Astrocyte of the cerebellum (primary cell): ENCODE results near the gene ATF6B.
A peak's percentile ranks its signal among the peaks of the same experiment; 100 is the strongest.

Experiments used
- DNase-seq: peaks from one replicate; pipeline ENCODE4 v3.0.0-alpha.2; 2011; ENCODE audit warnings: low read depth
- H3K4me3 ChIP-seq: 2 replicates; pipeline ENCODE4 v1.5.1; 2011; ENCODE audit warnings: mild to moderate bottlenecking, low read depth, low read length, moderate library complexity
- in situ Hi-C: cut with HindIII; loops from 2 replicates; pipeline ENCODE4 v1.10.0; 2017; ENCODE audit warnings: low sequenced_read_pairs
- TF ChIP-seq, protein P1 (sequence below): IDR thresholded peaks from 2 replicates; pipeline ENCODE4 v1.5.1; 2012; ENCODE audit warnings: low read length, low read depth, moderate library complexity, mild to moderate bottlenecking; ENCODE audit errors: missing control alignments

Gene ATF6B

DNA sequence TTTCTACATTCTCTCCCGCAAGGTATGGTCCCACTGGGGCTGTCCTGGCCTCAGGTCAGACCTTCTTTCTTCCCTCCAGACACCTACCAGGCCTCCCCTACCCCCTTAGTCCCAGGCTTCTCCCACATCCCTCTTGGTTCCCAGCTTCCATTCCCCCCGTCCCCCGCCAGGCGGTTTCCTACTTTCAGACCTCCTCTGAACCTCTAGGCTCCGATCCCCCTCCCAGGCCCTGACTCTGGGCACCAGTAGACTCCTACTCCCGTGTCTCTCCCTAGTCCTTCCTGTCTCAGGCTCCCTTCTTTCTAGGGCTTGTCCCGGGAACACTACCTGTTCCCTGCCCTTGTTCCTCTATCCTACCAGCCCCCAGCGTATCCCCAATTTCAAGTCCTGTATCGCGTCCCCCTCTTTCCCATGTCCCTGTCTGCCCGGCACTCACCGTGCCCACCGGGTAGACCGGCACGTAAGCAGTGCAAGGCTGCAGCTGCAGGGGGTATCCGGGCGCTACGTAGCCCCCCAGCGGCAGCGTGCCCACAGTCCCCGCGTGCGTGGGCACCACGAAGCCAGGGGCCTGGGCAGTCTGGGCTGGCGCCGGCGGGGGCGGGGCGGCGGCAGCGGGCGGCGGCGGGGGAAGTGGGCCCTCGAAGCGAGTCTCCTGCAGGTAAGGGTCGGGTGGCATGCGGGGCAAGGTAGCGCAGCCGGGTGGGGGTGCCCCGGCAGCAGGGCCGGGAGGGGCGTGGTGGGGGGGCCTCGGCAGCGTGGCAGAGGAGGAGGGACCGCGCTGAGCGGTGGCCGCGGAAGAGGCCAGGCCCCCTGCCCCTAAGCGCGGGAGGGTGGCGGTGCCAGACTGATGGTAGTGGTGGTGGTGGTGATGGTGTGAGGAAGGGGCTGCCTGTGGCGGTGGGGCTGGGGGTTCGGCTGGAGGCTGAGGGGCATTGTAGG is 22.2 kb upstream of the ATF6B start:
- TF ChIP-seq, protein P1, sequence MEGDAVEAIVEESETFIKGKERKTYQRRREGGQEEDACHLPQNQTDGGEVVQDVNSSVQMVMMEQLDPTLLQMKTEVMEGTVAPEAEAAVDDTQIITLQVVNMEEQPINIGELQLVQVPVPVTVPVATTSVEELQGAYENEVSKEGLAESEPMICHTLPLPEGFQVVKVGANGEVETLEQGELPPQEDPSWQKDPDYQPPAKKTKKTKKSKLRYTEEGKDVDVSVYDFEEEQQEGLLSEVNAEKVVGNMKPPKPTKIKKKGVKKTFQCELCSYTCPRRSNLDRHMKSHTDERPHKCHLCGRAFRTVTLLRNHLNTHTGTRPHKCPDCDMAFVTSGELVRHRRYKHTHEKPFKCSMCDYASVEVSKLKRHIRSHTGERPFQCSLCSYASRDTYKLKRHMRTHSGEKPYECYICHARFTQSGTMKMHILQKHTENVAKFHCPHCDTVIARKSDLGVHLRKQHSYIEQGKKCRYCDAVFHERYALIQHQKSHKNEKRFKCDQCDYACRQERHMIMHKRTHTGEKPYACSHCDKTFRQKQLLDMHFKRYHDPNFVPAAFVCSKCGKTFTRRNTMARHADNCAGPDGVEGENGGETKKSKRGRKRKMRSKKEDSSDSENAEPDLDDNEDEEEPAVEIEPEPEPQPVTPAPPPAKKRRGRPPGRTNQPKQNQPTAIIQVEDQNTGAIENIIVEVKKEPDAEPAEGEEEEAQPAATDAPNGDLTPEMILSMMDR = no peak
- in situ Hi-C loops = no loop called here
- no peak overlapping the region for H3K4me3 ChIP-seq
- no peak for DNase-seq

DNA sequence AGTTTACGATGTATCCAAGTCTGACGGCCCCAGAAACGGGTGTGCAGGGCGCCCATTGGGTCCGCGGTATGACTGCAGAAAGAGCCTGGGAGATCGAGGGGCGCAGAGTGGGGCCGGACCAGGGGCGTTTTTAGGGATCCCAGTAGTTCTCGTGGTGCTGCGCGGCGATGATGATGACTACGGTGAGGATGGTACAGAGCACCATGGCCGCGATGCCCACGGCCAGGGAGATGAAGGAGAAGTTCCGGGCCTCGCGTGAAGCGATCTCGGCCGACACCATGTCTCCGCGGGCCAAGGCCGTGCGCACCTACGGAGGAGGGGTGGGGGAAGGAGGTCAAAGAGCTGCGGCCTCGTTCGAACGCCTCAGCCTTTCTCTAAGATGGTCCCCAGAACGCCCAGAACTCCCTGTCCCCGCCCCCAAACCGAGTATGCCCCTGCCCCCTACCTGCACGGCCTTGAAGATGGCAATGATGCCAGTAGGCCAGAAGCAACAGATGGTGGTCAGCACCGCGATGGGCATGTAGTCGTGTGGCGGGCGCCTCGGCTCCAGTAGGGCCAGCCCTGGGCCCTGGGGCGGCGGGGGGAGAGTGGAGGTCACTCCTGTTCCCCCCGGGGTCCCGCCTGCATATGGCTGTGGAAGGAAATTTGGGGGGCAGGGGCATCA is 21.2 kb upstream of the ATF6B start:
- DNase-seq = no peak
- peak overlapping the region; percentile 14 for H3K4me3 ChIP-seq
- TF ChIP-seq, protein P1 = no peak
- in situ Hi-C loops = no loop called here

DNA sequence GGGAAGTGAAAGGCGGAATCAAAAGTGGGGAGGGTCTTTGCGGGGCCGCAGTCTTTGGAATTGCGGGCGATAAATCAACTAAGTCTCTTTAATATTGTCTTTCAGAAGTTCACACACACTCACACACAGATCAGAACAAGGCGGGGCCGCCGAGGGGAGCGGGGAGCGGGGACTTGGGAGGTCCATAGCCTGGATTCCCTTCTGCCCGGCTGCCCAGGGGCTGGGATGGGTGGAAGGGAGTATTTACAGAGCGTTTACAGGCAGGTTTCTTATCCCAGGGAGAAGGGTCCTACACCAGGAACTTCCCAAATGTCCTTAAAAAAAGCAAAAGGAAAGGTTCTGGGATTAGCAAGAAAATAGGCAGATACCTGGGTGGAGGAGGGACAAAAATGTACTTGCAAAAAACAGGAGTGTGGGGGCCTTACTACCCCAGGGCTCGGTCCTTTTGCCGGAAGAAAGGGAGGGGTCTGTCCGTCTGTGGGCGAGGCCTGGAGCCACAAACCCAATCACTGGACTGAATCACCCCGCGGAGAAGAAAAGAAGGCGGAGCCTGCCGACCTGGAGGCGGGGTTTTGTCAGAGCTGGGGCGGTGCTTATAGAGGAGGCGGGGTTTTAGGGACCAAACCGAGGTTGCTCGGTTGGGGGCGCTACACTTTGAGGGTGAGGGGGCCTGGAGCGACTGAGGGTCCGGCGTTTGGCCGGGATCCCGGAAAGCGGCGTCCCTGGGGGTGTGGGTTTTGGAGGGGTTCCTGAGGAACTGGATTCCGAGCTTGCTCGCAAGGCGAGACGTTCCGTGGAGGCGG is 20.4 kb upstream of the ATF6B start:
- no peak for DNase-seq
- in situ Hi-C loops = no loop called here
- H3K4me3 ChIP-seq = peak overlapping the region; percentile 14
- TF ChIP-seq, protein P1 = no peak

DNA sequence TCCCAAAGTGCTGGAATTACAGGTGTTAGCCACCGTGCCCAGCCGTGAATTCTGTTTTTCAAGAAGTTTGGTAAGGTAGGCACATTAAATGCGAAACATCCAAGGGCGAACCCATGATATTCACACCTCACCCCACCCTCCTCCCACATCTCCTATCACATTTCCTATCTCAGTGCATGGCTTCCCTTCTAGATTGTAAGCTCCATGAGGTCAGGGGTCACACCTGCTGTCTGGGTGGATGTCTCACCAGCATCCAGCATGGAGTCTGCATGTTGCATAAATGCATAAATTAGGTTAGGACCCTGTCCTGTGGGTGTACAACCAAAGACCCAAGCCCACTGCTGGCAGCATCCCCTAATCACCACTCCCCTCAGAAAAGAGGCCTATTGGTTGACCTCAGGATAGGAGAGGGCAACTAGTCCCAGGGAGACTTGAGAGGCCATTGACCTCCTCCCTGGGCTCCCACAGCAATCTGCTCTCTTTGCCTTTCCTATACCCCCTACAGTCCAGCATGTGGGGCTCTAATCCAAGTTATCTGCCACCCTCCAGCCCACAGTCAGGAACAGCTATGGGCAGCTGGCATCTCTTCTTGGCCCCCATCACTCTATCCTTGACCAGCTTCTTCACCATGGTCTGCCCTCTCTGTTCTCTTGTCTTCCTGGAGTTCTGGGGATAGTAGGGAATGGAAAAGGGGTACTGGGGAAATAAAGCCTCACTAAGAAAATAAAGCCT is 19.5 kb upstream of the ATF6B start:
- DNase-seq = no peak
- in situ Hi-C loops = no loop called here
- TF ChIP-seq, protein P1 = no peak
- no peak overlapping the region for H3K4me3 ChIP-seq

DNA sequence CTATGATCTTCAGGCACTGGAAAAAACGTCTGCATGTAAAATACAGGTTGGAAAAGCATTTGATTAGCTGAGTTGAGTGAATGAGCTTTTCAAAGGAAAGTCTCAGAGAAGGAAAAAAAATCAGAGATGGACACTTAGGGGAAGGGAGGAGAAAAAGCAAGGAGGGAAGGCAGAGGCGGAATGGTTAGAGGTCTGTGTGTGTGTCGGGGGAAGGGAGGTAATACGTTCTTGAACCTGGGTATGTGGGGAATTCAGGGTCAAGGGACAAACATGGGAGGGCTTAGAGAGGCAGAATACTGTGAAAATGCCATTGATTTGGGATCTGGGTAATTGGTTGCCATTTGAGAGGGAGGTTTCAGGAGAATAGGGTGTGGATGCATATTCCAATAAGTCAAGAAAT is 18.6 kb upstream of the ATF6B start:
- DNase-seq = no peak

More for the DNA sequence above, 18.6 kb upstream of the ATF6B start:
- H3K4me3 ChIP-seq = no peak overlapping the region
- in situ Hi-C loops = no loop called here
- TF ChIP-seq, protein P1 = no peak
